ENCODE results near the gene NHLRC4. TPM values are rescaled to one million over a fixed set of nuclear protein-coding genes. Genes with fewer than 3 reads are reported as not detected.

Gene NHLRC4
- total RNA-seq, 1 experiment from 2014 or later = 0.92 TPM

GRCh38 chr16:536746-537145 lies 30.1 kb upstream of the NHLRC4 start (continued):
- no peak for TF ChIP-seq PRDM15 (CRISPR knock-in tag; IDR thresholded peaks at IDR 0.05)
- TF ChIP-seq ATF1 (CRISPR knock-in tag; IDR thresholded peaks at IDR 0.05) = no peak

GRCh38 chr16:537415-538335 lies 29.1 kb upstream of the NHLRC4 start:
- POLR2A ChIA-PET = no interaction called here
- Mint-ChIP-seq H3K36me3 (peaks cover 3% of the 10 kb centered on the region; the same call in 1 of the 2 replicates), H3K4me1 (no peaks in the 10 kb centered on the region), H3K27me3 (ENCODE audit: low read depth) (no peaks in the 10 kb centered on the region), H3K27ac (peak overlapping the region; percentile 72; the same call in 1 of the 2 replicates), H3K9me3 (no peaks in the 10 kb centered on the region), H3K4me3 (no peak overlapping the region)
- CTCF ChIA-PET = interaction anchor here (1.6 kb wide), 1 partner anchor 10 kb away, joined by 4 read pairs; the partner anchor contains the start of gene CAPN15
- DNase-seq (ENCODE audit: low spot score) (peak; percentile 50), ATAC-seq (no peak; the same call in 1 of the 2 replicates)
- no peak for TF ChIP-seq TEAD4 (CRISPR knock-in tag; IDR thresholded peaks at IDR 0.05)
- no peak for TF ChIP-seq PRRX2 (CRISPR knock-in tag; IDR thresholded peaks at IDR 0.05)
- TF ChIP-seq IRF2 (CRISPR knock-in tag; IDR thresholded peaks at IDR 0.05; ENCODE audit: borderline replicate concordance, low read depth) = no peak
- TF ChIP-seq ZNF138 (CRISPR knock-in tag; conservative IDR thresholded peaks at IDR 0.05) = no peak
- TF ChIP-seq GRHL2 (CRISPR knock-in tag; IDR thresholded peaks at IDR 0.05; ENCODE audit: insufficient replicate concordance, severe bottlenecking) = no peak

GRCh38 chr16:539901-540530 lies 26.8 kb upstream of the NHLRC4 start:
- Mint-ChIP-seq H3K4me3 (no peak overlapping the region), H3K36me3 (peaks cover 3% of the 10 kb centered on the region; the same call in 1 of the 2 replicates), H3K4me1 (no peaks in the 10 kb centered on the region), H3K9me3 (no peaks in the 10 kb centered on the region), H3K27me3 (ENCODE audit: low read depth) (no peaks in the 10 kb centered on the region), H3K27ac (no peak overlapping the region)
- no peak for DNase-seq (ENCODE audit: low spot score)
- CTCF ChIA-PET = interaction anchor here (1.5 to 2.4 kb wide), 4 partner anchors 10 to 60 kb away, joined by 3 to 7 read pairs (median 4); no protein-coding TSS in a partner anchor
- TF ChIP-seq ZNF512 (CRISPR knock-in tag; IDR thresholded peaks at IDR 0.05; ENCODE audit: borderline replicate concordance) = no peak
- TF ChIP-seq E2F1 (CRISPR knock-in tag; IDR thresholded peaks at IDR 0.05) = no peak
- no peak for TF ChIP-seq NR2C2 (CRISPR knock-in tag; IDR thresholded peaks at IDR 0.05)
- no peak for TF ChIP-seq ZBTB43 (CRISPR knock-in tag; IDR thresholded peaks at IDR 0.05)
- TF ChIP-seq, protein P1, sequence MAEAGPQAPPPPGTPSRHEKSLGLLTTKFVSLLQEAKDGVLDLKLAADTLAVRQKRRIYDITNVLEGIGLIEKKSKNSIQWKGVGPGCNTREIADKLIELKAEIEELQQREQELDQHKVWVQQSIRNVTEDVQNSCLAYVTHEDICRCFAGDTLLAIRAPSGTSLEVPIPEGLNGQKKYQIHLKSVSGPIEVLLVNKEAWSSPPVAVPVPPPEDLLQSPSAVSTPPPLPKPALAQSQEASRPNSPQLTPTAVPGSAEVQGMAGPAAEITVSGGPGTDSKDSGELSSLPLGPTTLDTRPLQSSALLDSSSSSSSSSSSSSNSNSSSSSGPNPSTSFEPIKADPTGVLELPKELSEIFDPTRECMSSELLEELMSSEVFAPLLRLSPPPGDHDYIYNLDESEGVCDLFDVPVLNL (CRISPR knock-in tag; IDR thresholded peaks at IDR 0.05; ENCODE audit: borderline replicate concordance, low read depth) = no peak
- TF ChIP-seq FOXK1 (CRISPR knock-in tag; IDR thresholded peaks at IDR 0.05) = no peak
- TF ChIP-seq NR3C1 (CRISPR knock-in tag; conservative IDR thresholded peaks at IDR 0.05; ENCODE audit: low read depth) = no peak
- no peak for TF ChIP-seq JAZF1 (CRISPR knock-in tag; IDR thresholded peaks at IDR 0.05)
- ATAC-seq = no peak
- POLR2A ChIA-PET = no interaction called here

Measured in WTC11 (cell line).